ENCODE results near the gene NUBP2. TPM values are rescaled to one million over a fixed set of nuclear protein-coding genes. Genes with fewer than 3 reads are reported as not detected.

The NUBP2 gene
- total and polyA plus RNA-seq, 2 donors (not counting 1 experiment from before 2014, with no cell fraction given), result 13.5 to 43.6 TPM

- no peaks in the 10 kb centered on the region for H3K9me3 ChIP-seq (ENCODE audit: control insufficient read depth, insufficient read depth, low read depth, low read length)
- TF ChIP-seq EZH2 (IDR thresholded peaks at IDR 0.05; ENCODE audit: low read length, missing control alignments), result no peak
- TF ChIP-seq CTCF (conservative IDR thresholded peaks at IDR 0.05 in 1 of 2, IDR thresholded peaks at IDR 0.05 in 1 of 2; ENCODE audit: low read depth in 1 of 2, low read length in 2 of 2), result no peak
These were observed 38.2 kb downstream of the NUBP2 start for GRCh38 chr16:1820946-1821290.

DNA sequence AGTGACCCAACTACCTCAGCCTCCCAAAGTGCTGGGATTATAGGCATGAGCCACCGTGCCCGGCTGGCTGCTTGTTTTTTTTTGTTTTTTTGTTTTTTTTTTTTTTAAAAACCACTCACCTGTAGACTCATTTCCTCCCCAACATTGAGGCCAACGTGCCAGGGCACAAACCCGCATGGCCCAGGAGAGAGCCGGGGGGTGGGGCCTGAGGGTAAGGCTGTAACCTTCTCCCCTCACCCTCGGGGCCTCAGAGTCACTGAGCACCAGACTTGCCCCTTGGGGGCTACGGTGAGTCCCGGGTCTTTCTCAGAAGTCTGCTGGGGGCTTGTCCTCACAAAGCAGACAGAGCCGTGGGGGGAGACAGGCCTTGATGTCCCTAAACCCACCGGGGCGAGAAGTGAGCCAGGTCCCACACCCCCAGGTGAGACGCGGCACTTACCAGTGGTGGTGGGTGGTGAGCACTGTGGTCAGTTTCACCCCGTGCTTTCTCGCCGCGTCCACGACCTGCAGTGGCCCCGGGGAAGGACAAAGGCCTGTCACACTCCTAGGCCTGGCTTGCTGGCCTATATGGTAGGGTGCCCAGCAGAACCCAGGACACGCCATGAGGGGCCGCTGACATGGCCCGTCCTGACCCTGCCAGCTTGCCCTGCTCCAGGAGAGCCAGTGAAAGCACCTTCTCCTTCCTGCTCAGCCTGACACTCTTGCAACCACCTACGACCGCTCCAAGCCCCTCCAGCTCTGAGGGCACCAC lies 39.3 kb downstream of the NUBP2 start:
- DNase-seq (ENCODE audit: low read depth in 2 of 2), result no peak
- Histone ChIP-seq H3K4me2 (ENCODE audit: extremely low read depth, insufficient read depth, low read length) (no peak overlapping the region), H3K79me2 (ENCODE audit: control insufficient read depth, insufficient read depth, low read length) (peaks cover 2% of the 10 kb centered on the region), H3K9ac (ENCODE audit: insufficient read depth, low read length) (no peak overlapping the region), H3K27me3 (ENCODE audit: control insufficient read depth, insufficient read depth, low read length) (no peaks in the 10 kb centered on the region), H3K27ac (ENCODE audit: insufficient read depth, low read length) (no peak overlapping the region), H4K20me1 (ENCODE audit: control insufficient read depth, extremely low read depth, insufficient read depth, low read length) (no peaks in the 10 kb centered on the region), H2AFZ (ENCODE audit: low read length) (no peak overlapping the region), H3K36me3 (ENCODE audit: control insufficient read depth, insufficient read depth, low read length) (peaks cover 5% of the 10 kb centered on the region), H3K9me3 (ENCODE audit: control insufficient read depth, insufficient read depth, low read depth, low read length) (no peaks in the 10 kb centered on the region), H3K4me3 (replicated peaks in 1 of 4; ENCODE audit: control extremely low read depth in 1 of 4, insufficient read depth in 1 of 4, low read depth in 3 of 4, low read length in 4 of 4) (no peak overlapping the region), H3K4me1 (ENCODE audit: control insufficient read depth, extremely low read depth, insufficient read depth, low read length) (no peaks in the 10 kb centered on the region)
- TF ChIP-seq CTCF (conservative IDR thresholded peaks at IDR 0.05 in 1 of 2, IDR thresholded peaks at IDR 0.05 in 1 of 2; ENCODE audit: low read depth in 1 of 2, low read length in 2 of 2), result no peak
- TF ChIP-seq EZH2 (IDR thresholded peaks at IDR 0.05; ENCODE audit: low read length, missing control alignments), result no peak

More at GRCh38 chr16:1820946-1821290, 38.2 kb downstream of the NUBP2 start:
- Histone ChIP-seq H3K27me3 (ENCODE audit: control insufficient read depth, insufficient read depth, low read length) (no peaks in the 10 kb centered on the region), H3K27ac (ENCODE audit: insufficient read depth, low read length) (no peak overlapping the region), H4K20me1 (ENCODE audit: control insufficient read depth, extremely low read depth, insufficient read depth, low read length) (no peaks in the 10 kb centered on the region), H3K9ac (ENCODE audit: insufficient read depth, low read length) (no peak overlapping the region), H3K4me3 (replicated peaks in 1 of 4; ENCODE audit: control extremely low read depth in 1 of 4, insufficient read depth in 1 of 4, low read depth in 3 of 4, low read length in 4 of 4) (no peak overlapping the region), H3K79me2 (ENCODE audit: control insufficient read depth, insufficient read depth, low read length) (peaks cover 2% of the 10 kb centered on the region), H3K36me3 (ENCODE audit: control insufficient read depth, insufficient read depth, low read length) (peaks cover 8% of the 10 kb centered on the region), H2AFZ (ENCODE audit: low read length) (no peak overlapping the region), H3K4me1 (ENCODE audit: control insufficient read depth, extremely low read depth, insufficient read depth, low read length) (no peaks in the 10 kb centered on the region), H3K4me2 (ENCODE audit: extremely low read depth, insufficient read depth, low read length) (no peak overlapping the region)
- DNase-seq (ENCODE audit: low read depth in 2 of 2), result no peak

DNA sequence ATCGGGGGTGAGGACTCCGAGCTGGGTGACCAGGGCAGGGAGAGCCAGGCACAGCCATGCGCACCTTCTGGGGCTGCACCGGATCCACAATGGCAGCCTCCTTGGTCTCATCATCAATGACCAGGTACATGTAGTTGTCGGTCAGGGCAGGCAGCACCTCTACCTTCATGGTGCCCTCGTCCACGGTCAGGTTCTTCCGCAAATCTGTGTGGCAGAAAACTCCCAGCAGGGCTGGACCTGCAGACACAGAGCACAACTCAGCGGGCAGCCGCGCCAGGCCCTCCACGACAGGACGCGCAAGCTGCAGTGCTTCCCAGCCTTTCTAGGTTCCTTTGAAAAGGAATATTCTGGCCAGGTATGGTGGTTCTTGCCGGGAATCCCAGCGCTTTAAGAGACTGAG lies 40.0 kb downstream of the NUBP2 start:
- no peak overlapping the region for H3K4me2 ChIP-seq (ENCODE audit: extremely low read depth, insufficient read depth, low read length)
- no peak for DNase-seq (ENCODE audit: low read depth in 2 of 2)
- peaks cover 5% of the 10 kb centered on the region for H3K36me3 ChIP-seq (ENCODE audit: control insufficient read depth, insufficient read depth, low read length)
- H2AFZ ChIP-seq (ENCODE audit: low read length), result no peak overlapping the region
- H3K27ac ChIP-seq (ENCODE audit: insufficient read depth, low read length), result no peak overlapping the region
- H3K4me1 ChIP-seq (ENCODE audit: control insufficient read depth, extremely low read depth, insufficient read depth, low read length), result no peaks in the 10 kb centered on the region
- H3K79me2 ChIP-seq (ENCODE audit: control insufficient read depth, insufficient read depth, low read length), result peaks cover 10% of the 10 kb centered on the region
- H4K20me1 ChIP-seq (ENCODE audit: control insufficient read depth, extremely low read depth, insufficient read depth, low read length), result no peaks in the 10 kb centered on the region
- TF ChIP-seq EZH2 (IDR thresholded peaks at IDR 0.05; ENCODE audit: low read length, missing control alignments), result no peak
- TF ChIP-seq CTCF (conservative IDR thresholded peaks at IDR 0.05 in 1 of 2, IDR thresholded peaks at IDR 0.05 in 1 of 2; ENCODE audit: low read depth in 1 of 2, low read length in 2 of 2), result no peak
- no peak overlapping the region for H3K9ac ChIP-seq (ENCODE audit: insufficient read depth, low read length)
- H3K4me3 ChIP-seq (replicated peaks in 1 of 4; ENCODE audit: control extremely low read depth in 1 of 4, insufficient read depth in 1 of 4, low read depth in 3 of 4, low read length in 4 of 4), result no peak overlapping the region
- no peaks in the 10 kb centered on the region for H3K27me3 ChIP-seq (ENCODE audit: control insufficient read depth, insufficient read depth, low read length)
- H3K9me3 ChIP-seq (ENCODE audit: control insufficient read depth, insufficient read depth, low read depth, low read length), result no peaks in the 10 kb centered on the region

All from fibroblast of lung (primary cell).